NCI-H146 treated with DMSO at 0.1 percent for 48 hours (cell line): ENCODE results near the gene ZYG11B.
"Not testable (repeated sequence)": the region's sequence is repeated elsewhere in the genome, so short reads cannot be mapped to it uniquely, and the experiment has no call there.

Experiments used
- DNase-seq: peaks from one replicate; lab custom pipeline; 2025; ENCODE audit not compliant: unreplicated experiment; lab: John Stamatoyannopoulos, UW

Gene ZYG11B

GRCh38 chr1:52706941-52707926 lies 19.0 kb upstream of the ZYG11B start:
- DNase-seq: no peak

GRCh38 chr1:52707927-52708655 lies 18.2 kb upstream of the ZYG11B start:
- no peak for DNase-seq

- no peak for DNase-seq
These were observed 17.2 kb upstream of the ZYG11B start for GRCh38 chr1:52709016-52709415.

GRCh38 chr1:52713590-52713989 lies 12.7 kb upstream of the ZYG11B start:
- DNase-seq: no peak

GRCh38 chr1:52715296-52715695 lies 11.0 kb upstream of the ZYG11B start:
- DNase-seq: not testable (repeated sequence)

GRCh38 chr1:52723260-52723659 lies 3.0 kb upstream of the ZYG11B start:
- DNase-seq: no peak

GRCh38 chr1:52725903-52726264 lies 369 bp upstream of the ZYG11B start:
- DNase-seq: no peak

GRCh38 chr1:52727114-52727586 lies 897 bp downstream of the ZYG11B start:
- no peak for DNase-seq

GRCh38 chr1:52727956-52728656 lies 1.9 kb downstream of the ZYG11B start:
- no peak for DNase-seq

GRCh38 chr1:52733368-52733767 lies 7.1 kb downstream of the ZYG11B start:
- no peak for DNase-seq

GRCh38 chr1:52735371-52735770 lies 9.1 kb downstream of the ZYG11B start:
- not testable (repeated sequence) for DNase-seq

GRCh38 chr1:52738148-52738547 lies 11.9 kb downstream of the ZYG11B start:
- DNase-seq: no peak

GRCh38 chr1:52738893-52739292 lies 12.6 kb downstream of the ZYG11B start:
- no peak for DNase-seq

GRCh38 chr1:52739699-52740467 lies 13.6 kb downstream of the ZYG11B start:
- DNase-seq: no peak

- no peak for DNase-seq
These were observed 15.0 kb downstream of the ZYG11B start for GRCh38 chr1:52741259-52741658.

- DNase-seq: no peak
These were observed 19.9 kb downstream of the ZYG11B start for GRCh38 chr1:52746189-52746588.

GRCh38 chr1:52747450-52747849 lies 21.2 kb downstream of the ZYG11B start:
- DNase-seq: no peak

GRCh38 chr1:52748119-52748518 lies 21.9 kb downstream of the ZYG11B start:
- DNase-seq: no peak

GRCh38 chr1:52749496-52749895 lies 23.2 kb downstream of the ZYG11B start:
- DNase-seq: not testable (repeated sequence)

- DNase-seq: not testable (repeated sequence)
These were observed 23.9 kb downstream of the ZYG11B start for GRCh38 chr1:52750139-52750538.
